GM12873 (cell line): ENCODE measurements around the gene DLGAP4.

Experiments used
- TF ChIP-seq, protein P1 (sequence below): IDR thresholded peaks from 2 replicates; pipeline ENCODE4 v1.5.1; 2012; ENCODE audit warnings: low read depth, mild to moderate bottlenecking, moderate library complexity, low read length, control low read depth; ENCODE audit not compliant: insufficient read depth; ENCODE audit errors: missing control alignments

The DLGAP4 gene

DNA sequence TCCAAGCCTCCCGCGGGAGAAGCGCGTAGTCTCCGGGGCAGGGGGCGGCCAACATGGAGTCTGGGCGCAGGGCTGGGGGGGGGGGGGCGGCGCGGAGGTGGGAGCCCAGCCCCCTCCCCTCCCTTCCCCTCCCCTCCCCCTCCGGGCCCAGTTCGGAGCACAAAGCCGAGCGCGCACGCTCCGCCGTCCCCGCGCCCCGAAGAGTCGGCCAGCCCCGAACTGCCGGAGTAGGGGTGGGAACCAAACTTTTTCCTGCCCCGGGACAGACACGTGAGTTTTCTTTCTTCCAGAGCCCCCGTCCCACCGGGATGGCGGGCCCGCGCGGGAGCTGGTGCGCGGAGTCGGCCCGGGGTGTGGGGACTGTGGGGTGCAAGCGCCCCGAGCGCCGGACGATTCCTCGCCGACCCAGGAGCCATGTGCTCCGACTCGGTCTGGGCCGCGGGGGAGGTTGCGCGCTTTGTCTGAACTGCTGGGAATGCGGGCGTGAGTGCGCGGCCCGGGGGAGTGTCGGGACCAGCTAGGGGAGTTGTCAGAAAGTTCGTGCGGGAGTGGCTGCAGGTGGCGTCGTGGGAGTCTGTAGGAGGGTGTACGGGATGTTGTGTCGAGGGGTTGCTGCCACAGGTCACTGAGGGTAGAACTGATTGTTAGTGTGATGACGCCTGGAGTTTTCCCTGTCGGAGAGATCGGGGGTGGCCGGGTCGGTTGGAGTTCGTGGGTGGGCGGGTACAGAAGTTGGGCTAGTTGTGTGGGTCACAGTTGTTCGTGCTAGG is 268.4 kb downstream of the DLGAP4 start:
- TF ChIP-seq, protein P1, sequence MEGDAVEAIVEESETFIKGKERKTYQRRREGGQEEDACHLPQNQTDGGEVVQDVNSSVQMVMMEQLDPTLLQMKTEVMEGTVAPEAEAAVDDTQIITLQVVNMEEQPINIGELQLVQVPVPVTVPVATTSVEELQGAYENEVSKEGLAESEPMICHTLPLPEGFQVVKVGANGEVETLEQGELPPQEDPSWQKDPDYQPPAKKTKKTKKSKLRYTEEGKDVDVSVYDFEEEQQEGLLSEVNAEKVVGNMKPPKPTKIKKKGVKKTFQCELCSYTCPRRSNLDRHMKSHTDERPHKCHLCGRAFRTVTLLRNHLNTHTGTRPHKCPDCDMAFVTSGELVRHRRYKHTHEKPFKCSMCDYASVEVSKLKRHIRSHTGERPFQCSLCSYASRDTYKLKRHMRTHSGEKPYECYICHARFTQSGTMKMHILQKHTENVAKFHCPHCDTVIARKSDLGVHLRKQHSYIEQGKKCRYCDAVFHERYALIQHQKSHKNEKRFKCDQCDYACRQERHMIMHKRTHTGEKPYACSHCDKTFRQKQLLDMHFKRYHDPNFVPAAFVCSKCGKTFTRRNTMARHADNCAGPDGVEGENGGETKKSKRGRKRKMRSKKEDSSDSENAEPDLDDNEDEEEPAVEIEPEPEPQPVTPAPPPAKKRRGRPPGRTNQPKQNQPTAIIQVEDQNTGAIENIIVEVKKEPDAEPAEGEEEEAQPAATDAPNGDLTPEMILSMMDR, result no peak

DNA sequence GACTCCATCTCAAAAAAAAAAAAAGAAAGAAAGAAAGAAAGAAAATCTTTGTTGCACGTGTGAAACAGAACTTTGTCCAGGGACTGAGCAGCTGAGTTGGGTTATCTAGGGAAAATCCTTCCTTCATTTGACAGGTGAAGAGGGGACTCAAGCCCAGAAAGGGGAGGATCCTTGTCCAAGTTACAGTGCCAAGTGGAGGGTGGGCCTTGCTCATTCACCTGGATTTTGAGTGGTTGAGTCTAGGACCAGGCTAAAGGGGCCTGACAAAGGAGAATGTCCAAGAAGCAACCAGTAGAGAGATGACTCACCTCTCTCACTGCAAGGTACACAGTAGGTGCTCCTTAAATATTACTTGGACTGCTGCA is 269.9 kb downstream of the DLGAP4 start:
- TF ChIP-seq, protein P1, result no peak
